Ureter (tissue), 1 donor: Measurements from ENCODE around the gene SVOPL. TPM values are rescaled to one million over a fixed set of nuclear protein-coding genes. Genes with fewer than 3 reads are reported as not detected.

Experiments
- DNase-seq: peaks from one replicate; pipeline ENCODE4 v3.0.0-alpha.2; 2020; ENCODE audit warnings: low spot score
- total RNA-seq: library from RNA; stranded (reverse); gene quantifications from one replicate; pipeline ENCODE4 v1.2.4, GENCODE V29; 2023
- donor health status: DM: yes; HTN: yes; CAD: no.

SVOPL gene
- total RNA-seq, 1 donor from 2014 or later: 2.1 TPM

DNA sequence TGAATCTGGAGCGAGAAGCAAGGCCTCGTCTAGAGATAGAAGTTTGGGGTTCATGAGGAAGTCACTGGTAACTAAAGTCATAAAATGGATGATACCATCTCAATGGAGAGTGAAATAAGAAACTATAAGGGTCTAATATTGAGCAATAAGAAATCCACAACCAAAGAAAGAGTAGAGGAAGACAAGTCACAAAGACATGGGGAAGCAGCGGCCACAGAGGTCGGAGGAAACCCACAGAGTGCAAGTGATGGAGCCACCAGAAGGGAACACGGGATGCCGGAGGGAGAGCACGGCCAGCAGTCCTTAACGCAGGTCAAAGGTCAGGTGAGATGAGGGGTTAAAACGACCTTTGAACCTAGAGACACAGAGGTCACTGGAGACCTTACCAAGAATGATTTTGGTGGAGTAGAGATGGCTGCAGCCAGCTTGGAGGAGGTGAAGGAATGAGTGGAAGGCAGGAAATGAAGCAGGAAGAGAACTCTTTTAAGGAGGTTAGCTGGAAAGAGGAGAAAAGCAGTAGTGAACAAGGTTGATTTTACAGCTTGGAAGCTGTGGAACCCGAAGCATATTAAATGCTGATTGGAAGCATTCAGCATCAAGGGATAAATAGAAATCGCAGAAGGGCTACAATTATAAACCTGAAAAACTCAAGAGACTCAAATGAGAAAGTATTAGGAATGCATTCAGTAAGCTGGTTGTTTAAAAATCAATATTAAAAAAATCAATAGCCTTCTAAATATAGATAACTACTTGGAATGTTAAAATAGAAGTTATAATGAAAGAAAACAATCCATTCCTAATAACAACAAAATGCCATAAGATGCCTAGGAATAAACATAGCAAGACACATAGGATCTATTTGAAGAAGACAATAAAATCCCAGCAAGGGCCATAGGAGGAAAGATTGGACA is 93.7 kb downstream of the SVOPL start:
- DNase-seq: no peak

DNA sequence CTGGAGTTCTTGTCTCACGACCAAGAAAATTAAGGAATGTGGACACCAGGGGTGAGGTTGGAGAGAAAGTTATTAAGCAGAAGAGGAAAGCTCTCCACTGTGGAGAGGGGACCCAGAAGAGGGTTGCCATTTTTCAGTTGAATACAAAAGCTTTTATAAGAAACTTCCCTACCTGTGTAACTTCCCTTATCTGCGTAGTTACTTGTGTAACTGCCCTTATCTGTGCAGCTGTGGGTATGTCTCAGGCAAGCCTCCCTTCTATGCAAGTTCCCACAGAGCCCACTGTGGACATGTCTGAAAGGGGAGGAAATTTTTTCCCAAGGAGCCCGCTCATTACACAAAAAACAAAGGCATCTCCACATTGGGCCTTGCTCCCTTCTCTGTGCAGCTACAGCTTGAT is 94.9 kb downstream of the SVOPL start:
- DNase-seq: no peak

DNA sequence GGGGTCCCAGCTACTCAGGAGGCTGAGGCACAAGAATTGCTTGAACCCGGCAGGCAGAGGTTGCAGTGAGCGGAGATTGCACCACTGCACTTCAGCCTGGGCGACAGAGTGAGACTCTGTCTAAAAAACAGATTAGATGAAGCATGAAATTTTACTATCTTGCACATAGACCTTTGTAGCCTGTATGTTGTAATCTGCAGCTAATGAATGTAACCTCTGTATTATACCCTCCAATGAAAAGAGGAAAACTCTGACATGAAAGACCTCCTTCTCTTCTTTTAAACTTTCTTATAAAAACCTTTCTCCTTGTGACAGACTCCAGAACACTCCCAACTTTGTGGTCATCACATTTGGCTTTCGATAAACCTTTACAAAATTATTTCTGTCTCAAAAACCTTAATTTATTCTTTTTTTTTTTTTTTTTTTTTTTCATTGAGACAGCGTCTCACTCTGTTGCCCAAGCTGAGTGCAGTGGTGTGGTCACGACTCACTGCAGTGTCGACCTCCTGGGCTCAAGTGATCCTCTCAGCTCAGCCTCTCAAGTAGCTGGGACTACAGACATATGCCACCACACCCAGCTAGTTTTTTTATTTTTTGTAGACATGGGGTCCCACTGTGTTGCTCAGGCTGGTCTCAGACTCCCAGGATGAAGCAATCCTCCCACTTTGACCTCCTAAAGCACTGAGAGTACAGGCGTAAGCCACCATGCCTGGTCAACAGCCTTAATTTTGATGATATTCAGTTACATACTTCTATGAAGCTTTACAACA is 97.4 kb downstream of the SVOPL start:
- DNase-seq: no peak

DNA sequence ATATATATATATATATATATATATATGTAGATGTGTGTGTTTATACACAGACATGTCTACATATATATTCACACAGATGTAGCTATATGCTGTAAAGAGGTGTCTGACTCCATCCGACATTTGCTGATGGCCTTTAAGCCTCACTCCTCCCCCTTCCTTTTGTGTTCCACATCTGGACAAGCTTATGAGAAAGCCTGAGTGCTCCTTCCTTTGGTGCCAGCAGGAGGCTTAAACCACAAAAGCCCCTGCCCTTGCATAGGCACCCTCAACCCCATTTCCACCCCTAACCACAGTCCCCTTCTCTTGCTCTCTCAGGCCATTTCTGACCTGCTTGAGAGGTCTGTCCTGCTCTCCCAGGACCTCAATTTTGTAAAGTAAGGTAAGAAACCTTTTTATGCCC is 98.7 kb downstream of the SVOPL start:
- DNase-seq: no peak

DNA sequence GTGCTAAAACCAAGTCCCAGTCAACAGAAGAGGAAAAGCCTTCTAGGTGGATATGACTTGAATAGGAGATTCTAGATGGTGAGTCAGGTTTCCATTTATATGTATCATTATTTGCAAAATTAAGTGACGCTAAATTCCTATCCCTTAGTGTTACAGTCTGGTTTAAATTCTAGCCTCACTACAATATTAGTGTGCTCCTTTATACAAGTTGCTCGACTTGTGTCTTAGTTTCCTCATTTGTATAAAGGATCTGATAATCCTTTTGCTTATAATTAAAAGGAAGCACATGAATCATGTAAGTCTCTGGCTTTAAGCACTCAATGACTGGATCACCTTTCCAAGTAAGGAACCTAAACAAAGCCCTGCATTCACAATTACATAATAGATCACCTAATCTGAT is 105.7 kb downstream of the SVOPL start:
- DNase-seq: no peak

DNA sequence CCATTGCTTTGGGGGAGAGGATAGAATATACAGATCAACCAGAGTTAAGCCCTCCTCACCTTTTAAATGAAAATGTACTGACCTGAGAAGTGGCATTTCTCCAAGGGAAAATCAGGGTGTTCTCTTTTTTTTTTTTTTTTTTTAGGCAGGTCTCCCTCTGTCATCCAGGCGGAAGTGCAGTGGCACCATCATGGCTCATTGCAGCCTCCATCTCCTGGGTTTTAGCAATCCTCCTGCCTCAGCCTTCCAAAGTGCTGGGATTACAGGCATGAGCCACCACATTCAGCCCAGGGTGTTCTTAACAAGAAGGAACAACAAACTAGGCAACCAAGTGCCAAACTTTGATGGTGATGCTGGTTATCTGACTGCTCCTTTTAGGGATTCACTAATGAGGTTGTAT is 111.0 kb downstream of the SVOPL start:
- DNase-seq: no peak

DNA sequence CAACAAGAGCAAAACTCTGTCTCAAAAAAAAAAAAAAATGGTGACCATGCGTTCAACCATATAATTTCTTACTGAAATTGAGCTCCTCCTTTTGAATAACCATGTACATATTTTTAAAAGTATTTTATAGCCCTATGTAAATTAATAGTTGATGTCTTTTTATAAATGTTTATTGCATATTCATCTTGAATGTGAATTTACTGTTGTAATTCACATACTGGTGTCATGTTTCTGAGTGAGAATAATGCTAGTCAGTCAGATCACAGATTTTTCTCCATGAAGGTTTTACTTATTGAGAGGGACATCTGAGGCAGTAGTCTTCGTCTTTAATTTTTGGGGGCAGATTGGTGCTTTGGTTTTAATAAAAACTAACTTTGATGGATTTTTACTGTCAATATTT is 112.2 kb downstream of the SVOPL start:
- no peak for DNase-seq

DNA sequence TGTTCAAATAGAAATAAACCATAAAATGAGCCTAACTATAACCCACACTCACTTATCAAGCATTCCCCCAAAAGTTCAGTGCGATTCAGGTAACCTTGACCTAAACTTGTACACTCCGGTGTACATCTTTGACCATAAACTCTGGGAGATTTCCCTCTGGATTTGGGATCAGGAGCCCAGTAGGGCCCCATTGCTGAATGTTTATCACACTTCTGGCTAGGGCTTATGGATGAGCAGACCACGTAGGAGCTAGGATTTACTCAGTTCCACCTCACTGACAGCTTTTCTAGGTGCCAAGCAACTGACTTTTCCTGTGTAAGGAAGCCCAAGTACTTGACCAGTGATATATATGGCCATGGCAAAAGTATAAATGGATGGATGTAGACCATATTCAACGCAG is 113.7 kb downstream of the SVOPL start:
- DNase-seq: no peak

DNA sequence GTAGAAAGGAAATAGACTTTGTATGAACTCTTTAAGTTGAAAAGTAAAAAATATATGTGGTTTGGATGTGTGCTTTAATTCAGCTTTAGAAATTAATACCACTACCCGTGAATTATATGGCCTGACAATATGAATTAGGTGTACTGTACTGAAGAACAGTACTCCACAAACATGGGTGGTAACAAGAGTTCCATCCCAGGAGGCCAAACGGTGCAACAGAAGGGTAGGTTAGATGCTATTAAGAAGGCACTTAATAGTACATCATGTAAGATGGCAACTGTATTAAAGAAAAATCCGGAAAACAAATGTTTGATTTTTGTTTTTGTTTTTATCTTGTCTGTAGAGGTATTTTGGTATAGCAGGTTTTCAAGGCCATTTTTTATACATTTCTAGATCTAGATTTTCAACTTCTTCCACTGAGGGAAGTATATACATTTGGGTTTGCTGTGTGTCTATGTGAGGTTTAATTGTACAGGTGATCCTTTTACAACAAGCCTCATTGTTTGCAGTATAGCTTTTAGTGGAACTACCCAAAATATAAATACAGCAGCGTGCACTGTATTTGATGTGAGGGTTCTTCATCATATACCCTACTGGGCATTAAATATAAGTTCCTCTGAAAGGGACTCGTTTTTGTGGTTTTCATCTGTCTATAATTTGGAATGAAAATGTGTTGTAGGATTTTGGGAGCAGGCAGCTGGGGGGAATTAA is 115.7 kb downstream of the SVOPL start:
- no peak for DNase-seq

DNA sequence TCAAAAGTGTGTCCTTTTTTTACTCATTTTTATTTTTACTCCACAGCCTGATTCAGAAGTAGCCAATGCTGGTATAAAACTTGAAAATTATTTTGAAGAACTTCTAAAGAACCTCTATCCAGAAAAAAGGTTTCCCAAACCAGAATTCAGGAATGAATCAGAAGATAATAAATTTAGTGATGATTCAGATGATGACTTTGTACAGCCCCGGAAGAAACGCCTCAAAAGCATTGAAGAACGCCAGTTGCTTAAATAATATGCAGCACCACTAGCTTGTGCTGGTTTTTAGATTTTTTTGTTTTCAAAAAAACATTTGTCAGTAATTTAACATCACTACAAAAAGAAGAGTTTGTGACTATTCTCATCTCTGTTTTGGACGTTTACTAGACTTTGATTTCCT is 116.5 kb downstream of the SVOPL start:
- DNase-seq: no peak

DNA sequence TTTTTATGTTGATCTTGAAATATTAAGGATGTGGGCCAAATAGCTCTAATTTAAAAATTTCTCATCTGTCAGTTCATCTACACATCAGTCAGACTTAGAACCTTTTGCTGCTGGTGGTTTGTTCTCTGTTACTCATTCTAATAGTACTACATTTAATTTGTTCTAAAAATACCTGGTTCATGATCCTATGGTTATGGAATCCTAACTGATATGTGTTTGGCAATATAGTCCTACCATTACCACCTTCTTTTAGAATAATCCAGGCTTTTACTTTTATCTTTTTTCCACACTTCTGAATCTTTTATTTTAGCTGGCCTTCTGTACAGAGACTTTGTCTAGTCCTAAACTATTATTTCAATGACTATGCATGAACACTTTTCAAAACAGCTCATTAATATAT is 116.9 kb downstream of the SVOPL start:
- no peak for DNase-seq

DNA sequence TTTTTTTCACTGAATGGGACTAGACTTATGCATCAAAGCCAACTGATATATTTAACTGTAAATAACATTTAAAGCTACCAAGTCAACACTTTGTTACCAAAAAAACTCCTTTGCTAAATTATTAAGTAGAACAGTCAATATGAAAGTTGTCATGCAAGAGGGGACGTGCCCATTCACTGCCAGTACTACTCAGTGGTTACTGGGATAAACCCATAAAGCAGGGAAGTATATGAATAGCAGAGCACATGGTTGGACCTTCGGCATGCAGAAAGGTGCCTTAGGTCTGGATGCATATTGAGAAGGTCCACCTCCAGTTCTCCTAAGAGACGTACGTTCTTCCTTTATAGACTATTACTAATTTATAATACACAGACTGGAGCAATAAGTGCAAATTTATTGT is 120.1 kb downstream of the SVOPL start:
- no peak for DNase-seq

DNA sequence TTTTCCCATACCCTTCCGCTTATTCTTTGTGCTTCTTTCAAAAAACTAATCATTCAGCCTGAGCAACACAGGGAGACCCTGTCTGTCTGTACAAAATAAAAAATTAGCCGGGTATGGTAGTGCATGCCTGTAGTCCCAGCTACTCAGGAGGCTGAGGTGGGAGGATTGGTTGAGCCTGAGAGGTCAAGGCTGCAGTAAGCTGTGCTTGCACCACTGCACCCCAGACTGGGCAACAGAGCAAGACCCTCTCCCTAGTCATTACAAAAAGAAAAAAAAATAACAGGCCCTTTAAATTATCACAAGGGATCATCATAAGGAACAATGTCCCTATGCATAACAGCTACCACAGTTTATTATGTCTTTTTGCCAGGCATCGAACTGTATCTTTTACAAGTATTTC is 121.5 kb downstream of the SVOPL start:
- DNase-seq: no peak

DNA sequence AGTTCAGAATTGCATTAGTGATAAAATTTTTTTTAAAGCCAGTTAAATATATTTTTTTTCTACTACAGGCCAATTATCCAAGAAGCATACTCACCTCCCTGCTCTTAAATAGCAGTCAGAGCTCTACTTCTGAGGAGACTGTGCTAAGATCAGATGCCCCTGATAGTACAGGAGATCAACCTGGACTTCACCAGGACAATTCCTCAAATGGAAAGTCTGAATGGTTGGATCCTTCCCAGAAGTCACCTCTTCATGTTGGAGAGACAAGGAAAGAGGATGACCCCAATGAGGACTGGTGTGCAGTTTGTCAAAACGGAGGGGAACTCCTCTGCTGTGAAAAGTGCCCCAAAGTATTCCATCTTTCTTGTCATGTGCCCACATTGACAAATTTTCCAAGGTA is 122.0 kb downstream of the SVOPL start:
- no peak for DNase-seq

DNA sequence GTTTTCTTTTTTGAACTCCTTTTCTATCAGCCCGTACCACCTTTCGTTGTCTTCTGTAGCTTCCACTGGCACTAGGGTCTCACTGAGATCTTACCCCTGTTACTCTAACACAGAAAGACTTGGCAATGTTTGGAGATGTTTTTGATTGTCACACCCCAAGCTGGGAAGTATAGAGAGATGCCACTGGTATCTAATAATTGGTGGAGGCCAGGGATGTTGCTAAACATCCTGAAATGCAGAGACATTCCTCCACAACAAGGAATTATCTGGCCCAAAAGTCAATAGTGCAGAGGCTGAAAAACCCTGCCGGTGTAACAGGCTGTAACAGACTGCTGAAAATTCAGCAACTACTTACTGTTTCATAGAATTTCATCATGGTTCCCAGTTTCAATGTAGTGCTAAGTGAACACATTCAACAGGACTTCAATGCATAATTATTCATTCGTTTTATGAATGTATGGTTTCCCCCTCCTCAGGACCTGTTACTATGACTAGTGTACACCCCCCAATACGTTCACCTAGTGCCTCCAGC is 125.2 kb downstream of the SVOPL start:
- DNase-seq: no peak

DNA sequence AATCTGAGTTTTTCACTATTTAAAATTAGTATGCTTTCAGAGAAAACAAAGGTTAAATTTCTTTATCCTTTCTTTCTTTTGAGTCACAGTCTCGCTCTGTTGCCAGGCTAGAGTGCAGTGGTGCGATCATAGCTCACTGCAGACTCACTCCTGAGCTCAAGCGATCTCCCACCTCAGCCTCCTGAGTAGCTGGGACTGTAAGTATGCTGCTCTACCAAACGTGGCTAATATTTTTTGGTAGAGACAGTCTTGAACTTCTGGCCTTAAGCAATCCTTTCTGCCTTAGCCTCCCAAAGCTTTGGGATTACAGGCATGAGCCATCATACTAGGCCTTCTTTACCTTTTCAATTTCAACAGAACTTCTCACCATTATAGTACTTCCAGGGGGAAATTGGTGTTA is 127.4 kb downstream of the SVOPL start:
- no peak for DNase-seq

DNA sequence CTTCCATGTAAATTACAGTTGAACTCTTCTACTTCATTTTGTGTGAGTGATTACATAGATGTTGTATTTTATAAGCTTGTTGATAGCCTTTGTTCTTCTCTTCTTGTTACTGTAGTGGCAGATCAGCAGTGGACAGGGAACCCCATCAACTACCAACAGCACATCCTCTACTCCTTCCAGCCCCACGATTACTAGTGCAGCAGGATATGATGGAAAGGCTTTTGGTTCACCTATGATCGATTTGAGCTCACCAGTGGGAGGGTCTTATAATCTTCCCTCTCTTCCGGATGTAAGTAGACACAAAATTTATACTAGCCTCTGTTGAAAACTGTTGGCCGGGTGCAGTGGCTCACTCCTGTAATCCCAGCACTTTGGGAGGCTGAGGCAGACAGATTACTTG is 130.4 kb downstream of the SVOPL start:
- DNase-seq: no peak

DNA sequence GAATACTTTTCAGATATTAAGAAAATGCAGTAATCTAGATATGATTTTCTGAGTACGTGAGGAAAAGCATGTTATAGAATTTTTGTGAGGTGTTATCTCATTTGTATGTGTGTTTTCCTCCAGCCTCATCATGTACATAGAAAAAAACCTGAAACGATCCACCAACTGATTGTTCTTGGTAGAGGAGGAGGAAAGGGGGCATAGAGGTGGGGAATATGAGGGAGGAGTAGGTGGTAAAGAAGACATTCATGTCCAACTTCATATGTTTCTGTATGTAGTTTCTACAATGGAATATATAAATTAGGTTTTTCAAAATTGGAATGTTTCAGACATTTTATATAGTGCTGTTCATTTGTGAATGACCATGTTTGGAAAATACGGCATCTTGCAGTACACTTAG is 131.7 kb downstream of the SVOPL start:
- no peak for DNase-seq

DNA sequence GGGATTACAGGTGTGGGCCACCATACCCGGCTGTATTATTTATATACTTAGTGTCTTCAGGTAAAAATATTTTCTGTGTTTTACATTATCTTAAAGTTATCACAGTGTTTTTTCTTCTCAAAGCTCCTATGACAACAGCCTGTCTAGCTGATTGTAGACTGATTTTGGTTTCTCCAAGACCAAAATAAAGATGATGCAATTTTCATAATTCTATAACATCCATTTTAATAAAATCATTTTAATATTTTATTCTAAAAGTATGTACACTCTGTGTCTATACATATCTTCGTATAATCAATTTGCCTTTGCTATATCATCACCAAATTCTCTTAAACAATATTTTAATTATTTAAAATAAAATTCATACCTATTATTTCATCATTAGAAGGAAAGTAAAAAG is 132.5 kb downstream of the SVOPL start:
- no peak for DNase-seq

DNA sequence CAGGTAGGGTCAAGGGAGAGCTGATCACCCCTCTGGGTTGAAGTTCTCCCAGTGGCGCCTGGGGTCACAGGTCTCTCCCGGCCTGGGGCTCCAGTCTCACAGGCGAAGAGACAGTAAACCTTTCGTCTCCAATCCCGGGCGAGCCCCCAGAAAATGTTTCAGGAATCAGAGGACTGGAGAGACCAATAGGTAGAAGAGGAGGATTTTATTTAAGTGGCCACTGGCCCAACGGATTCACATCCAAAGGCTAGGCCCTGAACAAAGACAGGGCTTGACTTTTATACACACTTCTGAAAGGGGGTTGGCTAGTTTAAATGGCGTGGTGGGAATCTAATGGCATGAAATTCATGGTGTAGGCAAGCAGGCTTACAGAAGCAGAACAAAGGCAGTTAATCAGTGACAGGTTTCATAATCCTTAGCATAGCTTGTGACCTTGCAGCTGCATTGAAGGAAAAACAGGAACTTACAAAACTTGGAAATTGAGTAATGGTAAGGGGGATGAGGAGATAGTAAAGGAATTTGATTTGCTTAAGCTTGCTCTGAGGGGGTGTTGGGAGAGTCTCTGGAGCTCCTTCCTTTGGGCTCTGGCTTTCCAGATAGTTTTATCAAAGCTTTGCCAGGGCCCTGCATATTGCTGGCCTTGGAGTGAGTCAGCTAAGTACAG is 135.6 kb downstream of the SVOPL start:
- no peak for DNase-seq

DNA sequence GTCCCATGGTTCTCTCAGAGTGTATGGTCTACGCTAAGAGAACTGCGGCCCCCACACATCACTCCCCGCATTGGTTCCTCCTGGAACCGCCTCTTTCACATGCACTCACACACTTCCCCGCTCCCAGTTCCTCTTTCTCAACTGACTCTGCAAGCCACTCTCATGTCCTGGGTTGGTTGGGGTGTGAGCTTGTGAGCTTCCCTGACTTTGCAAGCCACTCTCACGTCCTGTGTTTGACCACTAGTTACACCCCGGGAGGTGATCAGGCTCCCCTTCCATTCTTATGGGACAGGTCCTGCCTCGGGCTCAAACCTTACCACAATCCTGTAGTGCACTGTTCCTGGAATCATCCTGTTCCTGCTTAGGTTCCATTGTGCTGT is 136.1 kb downstream of the SVOPL start:
- no peak for DNase-seq

DNA sequence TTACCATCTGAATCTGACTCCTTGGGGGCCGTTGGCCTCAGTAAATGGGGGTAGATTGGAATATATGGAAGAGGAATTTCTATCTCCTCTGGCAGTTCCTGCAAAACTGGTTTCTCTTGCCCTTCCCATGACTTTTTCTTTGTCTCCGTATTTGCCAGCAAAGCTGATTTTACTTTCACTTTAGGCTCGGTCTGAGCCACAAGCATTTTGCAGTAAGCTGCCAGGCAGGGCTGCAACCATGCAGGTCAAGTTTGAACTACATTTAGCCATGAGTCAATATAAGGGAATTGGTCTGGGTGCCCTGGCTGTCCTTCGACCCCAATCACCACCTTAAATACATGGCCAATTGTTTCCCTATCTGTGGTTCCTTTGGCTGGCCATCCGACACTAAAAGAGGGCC is 136.8 kb downstream of the SVOPL start:
- peak; percentile 50 for DNase-seq
